ENCODE results near the gene XYLT2.

DNA sequence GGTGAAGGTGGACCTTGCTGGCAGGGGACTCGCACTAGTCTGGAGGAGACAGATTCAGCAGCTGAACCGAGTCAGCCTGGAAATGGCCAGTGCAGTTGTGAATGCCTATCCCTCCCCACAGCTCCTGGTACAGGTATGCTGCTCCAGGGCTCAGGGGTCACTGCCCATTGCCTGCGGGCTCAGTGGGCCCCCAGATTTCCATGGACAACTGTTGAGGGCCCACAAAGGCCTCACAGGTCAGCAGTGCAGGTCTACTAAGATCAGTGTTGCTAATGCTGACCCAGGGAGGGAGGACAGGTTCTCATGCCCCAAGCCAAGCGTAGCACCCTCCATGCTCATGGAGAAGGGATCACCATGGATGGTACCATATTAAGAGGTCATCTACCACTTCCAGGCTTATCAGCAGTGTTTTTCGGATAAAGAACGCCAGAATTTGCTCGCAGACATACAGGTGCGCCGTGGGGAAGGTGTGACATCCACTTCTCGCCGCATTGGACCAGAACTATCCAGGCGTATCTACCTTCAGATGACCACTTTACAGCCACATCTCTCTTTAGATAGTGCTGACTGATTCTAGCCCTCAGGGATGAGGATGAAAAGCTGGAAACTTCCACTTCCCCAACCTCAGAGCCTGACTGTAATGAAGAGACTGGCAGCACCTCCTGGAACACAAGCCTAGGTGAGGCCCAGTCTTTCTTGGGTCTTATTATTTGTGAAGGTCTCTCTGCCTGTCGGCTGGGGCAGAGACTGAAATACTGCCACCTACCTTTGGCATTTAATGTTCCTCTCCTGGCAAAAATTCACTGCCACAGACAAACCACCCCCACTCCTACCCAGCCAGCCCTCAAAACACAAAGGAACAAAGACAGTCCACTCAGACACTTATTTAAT, 34.7 kb downstream of the XYLT2 start:
- TF ChIP-seq POLR2A (IDR thresholded peaks at IDR 0.05): no peak
- TF ChIP-seq, protein P1, sequence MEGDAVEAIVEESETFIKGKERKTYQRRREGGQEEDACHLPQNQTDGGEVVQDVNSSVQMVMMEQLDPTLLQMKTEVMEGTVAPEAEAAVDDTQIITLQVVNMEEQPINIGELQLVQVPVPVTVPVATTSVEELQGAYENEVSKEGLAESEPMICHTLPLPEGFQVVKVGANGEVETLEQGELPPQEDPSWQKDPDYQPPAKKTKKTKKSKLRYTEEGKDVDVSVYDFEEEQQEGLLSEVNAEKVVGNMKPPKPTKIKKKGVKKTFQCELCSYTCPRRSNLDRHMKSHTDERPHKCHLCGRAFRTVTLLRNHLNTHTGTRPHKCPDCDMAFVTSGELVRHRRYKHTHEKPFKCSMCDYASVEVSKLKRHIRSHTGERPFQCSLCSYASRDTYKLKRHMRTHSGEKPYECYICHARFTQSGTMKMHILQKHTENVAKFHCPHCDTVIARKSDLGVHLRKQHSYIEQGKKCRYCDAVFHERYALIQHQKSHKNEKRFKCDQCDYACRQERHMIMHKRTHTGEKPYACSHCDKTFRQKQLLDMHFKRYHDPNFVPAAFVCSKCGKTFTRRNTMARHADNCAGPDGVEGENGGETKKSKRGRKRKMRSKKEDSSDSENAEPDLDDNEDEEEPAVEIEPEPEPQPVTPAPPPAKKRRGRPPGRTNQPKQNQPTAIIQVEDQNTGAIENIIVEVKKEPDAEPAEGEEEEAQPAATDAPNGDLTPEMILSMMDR (IDR thresholded peaks at IDR 0.05): no peak

All from testis (tissue), 2 donors.